ENCODE data around the gene COL27A1. TPM values are rescaled to one million over a fixed set of nuclear protein-coding genes. Genes with fewer than 3 reads are reported as not detected.

Gene COL27A1
- total and polyA plus RNA-seq, 9 of the 15 experiments (the other 6 are each of a cell fraction or from before 2014, with no cell fraction given): 0.07 TPM; not detected in 8

DNA sequence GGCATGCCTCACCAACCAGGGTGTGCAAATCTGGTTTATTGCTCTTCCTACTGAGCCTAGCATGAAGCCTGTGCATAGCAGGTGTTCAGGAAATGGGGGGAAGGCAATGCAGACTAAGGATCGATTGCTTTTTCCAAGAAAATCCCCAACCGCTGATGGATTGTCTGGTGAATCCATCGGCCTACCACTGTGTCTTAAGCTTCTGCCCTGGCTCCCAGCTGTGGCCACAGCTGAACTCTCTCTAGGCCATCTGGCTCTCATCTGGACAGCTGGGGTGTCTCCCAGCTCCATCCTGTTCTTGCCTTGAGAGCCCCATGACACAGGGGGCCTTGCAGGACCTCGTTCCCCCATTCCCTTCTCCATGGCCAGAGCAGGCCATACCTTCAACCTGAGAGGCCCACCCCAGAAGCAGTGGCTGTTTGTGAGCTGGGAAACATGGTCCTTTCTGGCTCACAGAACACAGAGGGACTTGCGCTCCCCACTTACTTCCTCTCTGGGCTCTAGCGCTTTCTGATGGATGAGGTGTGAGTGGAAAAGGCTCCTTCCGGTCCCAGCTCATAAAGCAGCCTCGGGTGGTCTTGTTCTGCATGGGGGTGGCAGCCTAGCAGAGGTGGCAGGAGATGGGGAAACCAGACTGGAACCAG is 41.8 kb downstream of the COL27A1 start:
- ChIA-PET POLR2A (interaction anchor here (0.6 to 0.8 kb wide), 3 partner anchors 8 to 140 kb away, joined by 3 read pairs; no protein-coding TSS in a partner anchor), CTCF (ENCODE audit: low intra/inter-chr PET ratio) (no interaction called here)
- no peak for FAIRE-seq

More for the DNA sequence above, 41.8 kb downstream of the COL27A1 start:
- Histone ChIP-seq H3K27me3 (ENCODE audit: control insufficient read depth in 2 of 2, insufficient read depth in 2 of 2, low read length in 2 of 2) (peaks cover 6 to 36% of the 10 kb centered on the region in 2 experiments; a peak in 3 of 5 replicates), H3K4me2 (ENCODE audit: insufficient read depth, low read length) (no peak overlapping the region), H3K36me3 (ENCODE audit: control insufficient read depth, insufficient read depth, low read length) (no peaks in the 10 kb centered on the region), H3K9me1 (ENCODE audit: control insufficient read depth, insufficient read depth, low read length) (no peaks in the 10 kb centered on the region), H3K27ac (ENCODE audit: extremely low read depth, low read depth, low read length) (no peak overlapping the region), H3K79me2 (ENCODE audit: control insufficient read depth, insufficient read depth, low read length) (no peaks in the 10 kb centered on the region), H3K4me1 (replicated peaks in 1 of 2; ENCODE audit: control insufficient read depth in 2 of 2, insufficient read depth in 2 of 2, low read length in 2 of 2) (no peaks in the 10 kb centered on the region), H3K4me3 (no peak overlapping the region), H3K9me3 (replicated peaks; ENCODE audit: control insufficient read depth, insufficient read depth, low read depth, low read length) (no peaks in the 10 kb centered on the region), H2AFZ (ENCODE audit: low read depth, low read length) (no peak overlapping the region), H4K20me1 (replicated peaks; ENCODE audit: control insufficient read depth, insufficient read depth, low read length) (no peaks in the 10 kb centered on the region), H3K9ac (ENCODE audit: insufficient read depth in 1 of 2, low read depth in 2 of 2, low read length in 2 of 2) (no peak overlapping the region)
- TF ChIP-seq, protein P1, sequence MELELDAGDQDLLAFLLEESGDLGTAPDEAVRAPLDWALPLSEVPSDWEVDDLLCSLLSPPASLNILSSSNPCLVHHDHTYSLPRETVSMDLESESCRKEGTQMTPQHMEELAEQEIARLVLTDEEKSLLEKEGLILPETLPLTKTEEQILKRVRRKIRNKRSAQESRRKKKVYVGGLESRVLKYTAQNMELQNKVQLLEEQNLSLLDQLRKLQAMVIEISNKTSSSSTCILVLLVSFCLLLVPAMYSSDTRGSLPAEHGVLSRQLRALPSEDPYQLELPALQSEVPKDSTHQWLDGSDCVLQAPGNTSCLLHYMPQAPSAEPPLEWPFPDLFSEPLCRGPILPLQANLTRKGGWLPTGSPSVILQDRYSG (tag; conservative IDR thresholded peaks at IDR 0.05; ENCODE audit: low read depth): no peak
- TF ChIP-seq MCM5 (IDR thresholded peaks at IDR 0.05; ENCODE audit: low read depth) (no peak), ZNF408 (CRISPR knock-in tag; IDR thresholded peaks at IDR 0.05; ENCODE audit: low read depth) (no peak), TEAD4 (IDR thresholded peaks at IDR 0.05; ENCODE audit: low read length) (no peak), TEAD4 (CRISPR knock-in tag; IDR thresholded peaks at IDR 0.05; ENCODE audit: borderline replicate concordance) (no peak), SNRNP70 (optimal IDR thresholded peaks at IDR 0.05; ENCODE audit: low read depth, low read length) (no peak), ZNF197 (CRISPR knock-in tag; IDR thresholded peaks at IDR 0.05; ENCODE audit: low read depth) (no peak)
- TF ChIP-seq, protein P2, sequence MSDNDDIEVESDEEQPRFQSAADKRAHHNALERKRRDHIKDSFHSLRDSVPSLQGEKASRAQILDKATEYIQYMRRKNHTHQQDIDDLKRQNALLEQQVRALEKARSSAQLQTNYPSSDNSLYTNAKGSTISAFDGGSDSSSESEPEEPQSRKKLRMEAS (CRISPR knock-in tag; IDR thresholded peaks at IDR 0.05): no peak
- TF ChIP-seq, protein P3, sequence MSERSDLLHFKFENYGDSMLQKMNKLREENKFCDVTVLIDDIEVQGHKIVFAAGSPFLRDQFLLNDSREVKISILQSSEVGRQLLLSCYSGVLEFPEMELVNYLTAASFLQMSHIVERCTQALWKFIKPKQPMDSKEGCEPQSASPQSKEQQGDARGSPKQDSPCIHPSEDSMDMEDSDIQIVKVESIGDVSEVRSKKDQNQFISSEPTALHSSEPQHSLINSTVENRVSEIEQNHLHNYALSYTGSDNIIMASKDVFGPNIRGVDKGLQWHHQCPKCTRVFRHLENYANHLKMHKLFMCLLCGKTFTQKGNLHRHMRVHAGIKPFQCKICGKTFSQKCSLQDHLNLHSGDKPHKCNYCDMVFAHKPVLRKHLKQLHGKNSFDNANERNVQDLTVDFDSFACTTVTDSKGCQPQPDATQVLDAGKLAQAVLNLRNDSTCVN (CRISPR knock-in tag; IDR thresholded peaks at IDR 0.05): no peak
- TF ChIP-seq, protein P4, sequence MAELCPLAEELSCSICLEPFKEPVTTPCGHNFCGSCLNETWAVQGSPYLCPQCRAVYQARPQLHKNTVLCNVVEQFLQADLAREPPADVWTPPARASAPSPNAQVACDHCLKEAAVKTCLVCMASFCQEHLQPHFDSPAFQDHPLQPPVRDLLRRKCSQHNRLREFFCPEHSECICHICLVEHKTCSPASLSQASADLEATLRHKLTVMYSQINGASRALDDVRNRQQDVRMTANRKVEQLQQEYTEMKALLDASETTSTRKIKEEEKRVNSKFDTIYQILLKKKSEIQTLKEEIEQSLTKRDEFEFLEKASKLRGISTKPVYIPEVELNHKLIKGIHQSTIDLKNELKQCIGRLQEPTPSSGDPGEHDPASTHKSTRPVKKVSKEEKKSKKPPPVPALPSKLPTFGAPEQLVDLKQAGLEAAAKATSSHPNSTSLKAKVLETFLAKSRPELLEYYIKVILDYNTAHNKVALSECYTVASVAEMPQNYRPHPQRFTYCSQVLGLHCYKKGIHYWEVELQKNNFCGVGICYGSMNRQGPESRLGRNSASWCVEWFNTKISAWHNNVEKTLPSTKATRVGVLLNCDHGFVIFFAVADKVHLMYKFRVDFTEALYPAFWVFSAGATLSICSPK (IDR thresholded peaks at IDR 0.05; ENCODE audit: borderline replicate concordance): no peak
- TF ChIP-seq, protein P5, sequence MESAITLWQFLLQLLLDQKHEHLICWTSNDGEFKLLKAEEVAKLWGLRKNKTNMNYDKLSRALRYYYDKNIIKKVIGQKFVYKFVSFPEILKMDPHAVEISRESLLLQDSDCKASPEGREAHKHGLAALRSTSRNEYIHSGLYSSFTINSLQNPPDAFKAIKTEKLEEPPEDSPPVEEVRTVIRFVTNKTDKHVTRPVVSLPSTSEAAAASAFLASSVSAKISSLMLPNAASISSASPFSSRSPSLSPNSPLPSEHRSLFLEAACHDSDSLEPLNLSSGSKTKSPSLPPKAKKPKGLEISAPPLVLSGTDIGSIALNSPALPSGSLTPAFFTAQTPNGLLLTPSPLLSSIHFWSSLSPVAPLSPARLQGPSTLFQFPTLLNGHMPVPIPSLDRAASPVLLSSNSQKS (CRISPR knock-in tag; IDR thresholded peaks at IDR 0.05): no peak
- TF ChIP-seq, protein P6, sequence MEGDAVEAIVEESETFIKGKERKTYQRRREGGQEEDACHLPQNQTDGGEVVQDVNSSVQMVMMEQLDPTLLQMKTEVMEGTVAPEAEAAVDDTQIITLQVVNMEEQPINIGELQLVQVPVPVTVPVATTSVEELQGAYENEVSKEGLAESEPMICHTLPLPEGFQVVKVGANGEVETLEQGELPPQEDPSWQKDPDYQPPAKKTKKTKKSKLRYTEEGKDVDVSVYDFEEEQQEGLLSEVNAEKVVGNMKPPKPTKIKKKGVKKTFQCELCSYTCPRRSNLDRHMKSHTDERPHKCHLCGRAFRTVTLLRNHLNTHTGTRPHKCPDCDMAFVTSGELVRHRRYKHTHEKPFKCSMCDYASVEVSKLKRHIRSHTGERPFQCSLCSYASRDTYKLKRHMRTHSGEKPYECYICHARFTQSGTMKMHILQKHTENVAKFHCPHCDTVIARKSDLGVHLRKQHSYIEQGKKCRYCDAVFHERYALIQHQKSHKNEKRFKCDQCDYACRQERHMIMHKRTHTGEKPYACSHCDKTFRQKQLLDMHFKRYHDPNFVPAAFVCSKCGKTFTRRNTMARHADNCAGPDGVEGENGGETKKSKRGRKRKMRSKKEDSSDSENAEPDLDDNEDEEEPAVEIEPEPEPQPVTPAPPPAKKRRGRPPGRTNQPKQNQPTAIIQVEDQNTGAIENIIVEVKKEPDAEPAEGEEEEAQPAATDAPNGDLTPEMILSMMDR (IDR thresholded peaks at IDR 0.05 in 2 of 3, conservative IDR thresholded peaks at IDR 0.05 in 1 of 3; ENCODE audit: insufficient read depth in 2 of 3, low read depth in 1 of 3, low read length in 3 of 3): no peak
- WGBS (ENCODE audit: insufficient coverage, low coverage, missing lambda C conversion rate): under 1% methylated on average over 8 of the region's 8 CpGs
- no TSS peak for BruUV-seq (replicated peaks)
- in situ Hi-C loops (cut with MboI): no loop called here
- intact Hi-C loops (cut with micrococcal nuclease): no loop called here
- no peak for ATAC-seq
- no peak for DNase-seq (ENCODE audit: extremely low read depth in 1 of 4, low spot score in 3 of 4)

Measured in K562 (cell line).